HG03039 (cell line): Measurements from ENCODE around the gene LGALS1.
A peak's percentile ranks its signal among the peaks of the same experiment; 100 is the strongest.
"Not testable (repeated sequence)": the region's sequence is repeated elsewhere in the genome, so short reads cannot be mapped to it uniquely, and the experiment has no call there.

Experiments used
- ATAC-seq: cut with Tn5 transposase; IDR thresholded peaks from one replicate; pipeline ENCODE4 v1.9.1; 2021; ENCODE audit warnings: mild to moderate bottlenecking, moderate library complexity; ENCODE audit not compliant: unreplicated experiment

The LGALS1 gene

DNA sequence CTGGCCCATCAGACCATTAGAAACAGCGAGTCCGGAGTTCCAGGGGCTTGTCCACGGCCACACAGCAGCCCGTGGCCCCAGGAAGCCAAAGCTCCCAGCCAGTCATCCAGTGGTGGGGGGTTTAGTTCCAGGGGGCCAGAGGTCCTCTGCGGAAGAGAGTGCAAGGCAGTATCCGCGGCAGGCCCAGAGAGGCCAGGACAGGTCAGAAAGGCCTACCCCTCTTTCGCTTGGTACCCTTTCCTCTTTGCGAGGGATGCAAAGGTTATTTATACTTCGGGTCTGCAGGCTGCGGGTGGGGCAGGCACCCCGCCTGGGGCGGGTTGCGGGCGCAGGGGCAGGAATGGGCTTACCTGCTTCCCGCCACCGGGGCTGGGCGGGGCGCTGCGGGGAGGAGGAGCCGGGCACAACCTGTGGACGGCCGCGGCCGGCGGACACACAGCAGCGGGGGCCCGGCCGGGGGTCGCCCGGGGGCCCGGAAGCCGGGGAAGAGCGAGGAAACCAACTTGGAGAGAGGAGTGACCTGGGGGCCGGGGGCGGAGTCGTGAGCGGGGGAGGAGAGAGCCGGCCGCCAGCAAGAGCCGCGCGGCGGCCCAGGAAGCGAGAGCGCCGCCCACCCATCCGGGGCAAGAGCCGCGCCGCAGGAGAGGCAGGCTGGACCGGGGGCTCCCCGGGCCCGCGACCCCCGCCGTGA is 36.2 kb upstream of the LGALS1 start, which contains the start of gene SH3BP1:
TSS of gene SH3BP1 (plus strand) at position 600 of the 691 bp plus-strand sequence. CDS start 119 bp downstream, outside the sequence.
- no peak for ATAC-seq

DNA sequence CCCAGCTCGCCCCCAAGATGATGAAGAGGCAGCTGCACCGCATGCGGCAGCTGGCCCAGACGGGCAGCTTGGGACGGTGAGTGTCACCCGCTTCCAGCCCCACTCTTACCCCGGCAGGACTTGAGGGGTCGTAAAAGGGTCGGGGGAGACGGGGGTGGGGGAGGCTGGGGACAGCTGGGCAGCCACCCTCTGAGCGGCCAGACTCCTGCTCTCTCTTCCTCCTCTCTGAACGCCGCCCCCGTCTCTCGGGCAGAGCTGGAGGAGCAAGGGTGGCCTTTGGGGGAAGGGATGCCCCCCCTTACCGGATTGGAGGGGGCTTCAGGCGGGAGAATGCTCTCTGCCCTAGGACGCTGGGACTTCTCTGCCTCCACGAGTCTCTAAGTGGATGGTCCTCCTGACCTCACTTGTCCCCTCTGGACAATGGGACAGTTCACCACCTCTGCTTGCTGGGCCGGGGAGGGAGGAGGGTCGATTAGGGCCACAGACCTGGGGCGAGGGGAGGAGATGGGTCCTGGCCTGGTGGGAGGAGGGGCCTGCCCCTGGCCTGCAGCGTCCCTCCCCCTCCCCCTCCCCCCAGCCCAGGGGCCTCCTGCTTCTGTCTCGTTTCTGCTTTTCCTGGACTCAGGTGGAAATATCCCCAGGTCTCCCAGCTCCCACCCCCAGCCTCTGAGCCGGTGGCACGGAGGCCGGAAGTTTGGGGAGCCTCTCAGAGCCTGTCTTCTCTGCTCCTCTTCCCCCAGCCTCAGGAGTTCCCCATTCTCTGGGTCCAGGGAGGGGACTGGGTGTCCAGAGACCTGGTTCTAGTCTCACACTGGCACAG is 35.5 kb upstream of the LGALS1 start:
- no peak for ATAC-seq

DNA sequence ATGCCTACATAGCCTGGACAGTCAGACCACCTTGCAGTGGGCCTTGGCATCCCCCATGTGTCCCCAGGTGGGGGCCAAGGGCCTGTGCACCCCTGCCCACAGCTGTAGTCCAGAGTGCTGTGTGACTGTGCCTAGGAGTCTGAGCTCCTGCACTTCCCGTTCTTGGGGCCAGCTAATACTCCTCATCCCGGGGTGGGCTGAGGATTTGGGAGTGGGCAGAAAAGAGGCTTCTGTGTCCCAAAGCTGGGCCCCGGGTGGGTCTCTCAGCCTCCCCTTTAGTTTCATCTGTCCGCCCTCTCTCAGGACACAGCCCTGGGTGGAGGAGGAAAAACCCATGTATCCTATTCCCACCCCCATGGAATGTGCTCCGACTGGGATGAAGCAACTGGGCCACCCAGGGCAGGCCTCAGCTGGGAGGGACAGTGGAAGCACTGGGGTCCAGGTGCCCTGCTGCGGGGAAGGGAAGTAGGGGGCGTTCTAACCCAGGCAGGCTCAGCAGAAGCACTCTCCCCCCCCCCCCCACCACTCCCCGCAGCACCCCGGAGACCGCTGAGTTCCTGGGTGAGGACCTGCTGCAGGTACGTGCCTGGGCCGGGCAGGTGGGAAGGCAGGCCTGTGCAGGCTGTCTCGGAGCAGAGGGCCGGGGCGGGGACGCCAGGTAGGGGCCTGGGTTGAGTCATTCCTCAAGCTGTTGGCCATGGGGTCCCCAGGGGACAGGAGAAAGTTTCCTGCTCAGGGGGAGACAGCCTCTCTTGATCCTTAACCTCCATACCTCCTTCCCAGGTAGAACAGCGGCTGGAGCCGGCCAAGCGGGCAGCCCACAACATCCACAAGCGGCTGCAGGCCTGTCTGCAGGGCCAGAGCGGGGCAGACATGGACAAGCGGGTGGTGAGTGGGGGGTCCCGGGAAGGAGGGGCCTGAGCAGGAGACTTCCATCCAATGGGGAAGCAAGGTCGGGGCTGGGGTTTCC is 34.6 kb upstream of the LGALS1 start:
- ATAC-seq = no peak

DNA sequence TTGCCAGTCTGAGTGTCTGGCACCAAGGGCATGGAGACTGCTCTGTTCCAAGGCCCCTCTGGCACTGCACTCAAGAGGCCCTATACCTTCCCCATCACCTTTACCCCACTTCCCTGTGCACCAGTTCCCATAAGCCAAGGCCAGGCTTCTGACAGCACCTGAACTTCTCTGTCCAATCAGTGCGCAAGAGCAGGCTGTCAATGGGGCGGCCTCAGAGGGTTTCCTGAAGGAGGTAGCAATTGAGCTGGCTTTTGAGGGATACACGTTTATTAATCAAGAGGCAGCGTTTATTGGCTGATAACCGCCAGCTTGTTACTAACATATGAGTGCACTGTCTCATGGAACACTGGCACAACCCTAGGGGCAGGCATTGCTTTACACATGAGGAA is 33.9 kb upstream of the LGALS1 start:
- no peak for ATAC-seq

DNA sequence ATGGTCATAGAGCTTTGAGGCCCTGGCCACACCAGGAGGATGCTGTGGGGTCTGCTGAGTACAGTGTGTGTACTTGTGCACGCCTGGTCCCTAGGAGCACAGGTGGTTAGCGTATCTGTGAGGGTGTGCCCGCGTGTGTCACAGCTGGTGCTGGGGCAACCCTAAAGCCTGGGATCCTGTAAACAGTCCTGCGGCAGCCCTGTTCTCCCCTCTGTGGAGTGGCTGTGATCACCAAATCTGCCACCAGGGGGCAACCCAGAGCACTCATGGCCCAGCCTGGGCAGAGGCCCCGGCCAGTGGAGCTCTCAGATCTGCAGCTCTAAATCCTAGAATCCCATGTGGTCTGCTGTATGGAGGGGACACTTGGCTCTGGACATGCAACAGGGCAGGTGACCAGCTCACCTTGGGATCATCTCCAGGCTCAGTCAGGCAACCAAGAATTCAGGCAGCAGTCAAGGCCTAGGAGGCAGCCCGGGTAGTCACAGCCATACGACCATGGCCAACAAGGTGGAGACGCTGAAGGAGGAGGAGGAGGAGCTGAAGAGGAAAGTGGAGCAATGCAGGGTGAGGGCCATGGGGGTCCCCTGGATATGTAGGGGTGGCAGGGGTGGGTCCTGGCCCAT is 32.1 kb upstream of the LGALS1 start:
- ATAC-seq = peak; percentile 51

DNA sequence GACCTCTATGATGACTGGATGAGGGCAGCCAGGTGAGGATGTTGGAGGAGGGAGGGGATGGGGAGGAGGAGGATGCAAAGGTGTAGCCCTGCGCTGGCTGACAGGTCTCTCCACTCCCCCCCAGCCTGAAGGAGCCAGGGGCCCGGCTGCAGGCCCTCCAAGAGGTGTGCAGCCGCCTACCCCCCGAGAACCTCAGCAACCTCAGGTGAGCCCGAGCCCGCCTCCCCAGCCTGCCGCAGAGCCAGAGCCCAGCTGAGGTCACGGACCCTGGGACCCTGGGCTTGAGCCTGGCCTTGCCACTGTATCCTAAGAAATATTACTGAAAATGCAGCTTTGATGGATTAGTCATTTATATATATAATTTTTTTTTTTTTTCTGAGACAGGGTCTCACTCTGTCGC is 28.1 kb upstream of the LGALS1 start:
- ATAC-seq = no peak

DNA sequence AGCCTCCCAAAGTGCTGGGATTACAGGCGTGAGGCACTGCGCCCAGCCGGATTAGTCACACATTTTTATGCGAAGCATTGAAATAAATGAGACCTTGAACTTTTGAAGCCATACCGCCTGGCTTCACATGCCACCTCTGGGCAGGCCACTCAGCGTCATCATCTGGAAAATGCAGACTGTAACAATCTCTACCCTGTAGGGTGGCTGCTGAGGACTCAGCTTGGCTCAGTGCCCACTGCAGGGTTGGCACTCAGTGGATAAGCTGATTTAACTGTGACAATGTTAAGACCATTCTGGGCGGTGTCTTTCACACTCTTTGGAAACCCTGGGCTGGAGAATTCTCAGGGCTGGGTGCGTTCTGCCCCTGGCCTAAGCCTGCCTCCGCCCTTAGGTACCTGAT is 27.5 kb upstream of the LGALS1 start:
- ATAC-seq = no peak

DNA sequence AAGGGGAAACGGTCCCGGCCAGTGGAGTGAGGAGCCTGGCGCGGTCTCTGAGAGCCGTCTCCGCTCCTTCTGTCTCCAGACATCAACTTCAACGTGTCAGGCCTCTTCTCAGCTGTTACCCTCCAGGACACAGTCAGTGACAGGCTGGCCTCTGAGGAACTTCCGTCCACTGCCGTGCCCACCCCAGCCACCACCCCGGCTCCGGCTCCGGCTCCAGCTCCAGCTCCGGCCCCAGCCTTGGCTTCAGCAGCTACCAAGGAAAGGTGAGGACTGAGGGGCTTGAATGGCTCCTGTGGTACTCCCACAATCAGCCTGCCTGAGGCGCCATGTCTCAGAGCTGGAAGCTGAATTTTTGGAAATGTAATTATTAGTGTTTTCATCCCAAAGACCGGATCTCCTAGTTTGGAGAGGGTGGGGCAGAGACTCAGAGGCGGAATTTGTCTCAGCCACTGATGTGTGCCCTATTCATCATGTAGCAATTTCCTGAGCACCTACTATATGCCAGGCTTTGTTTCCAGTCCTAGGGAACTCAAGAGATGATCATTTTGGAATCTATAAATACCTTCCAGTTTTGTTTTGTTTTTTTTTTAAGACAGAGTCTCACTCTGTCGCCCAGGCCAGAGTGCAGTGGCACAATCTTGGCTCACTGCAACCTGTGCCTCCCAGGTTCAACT is 24.8 kb upstream of the LGALS1 start:
- no peak for ATAC-seq

DNA sequence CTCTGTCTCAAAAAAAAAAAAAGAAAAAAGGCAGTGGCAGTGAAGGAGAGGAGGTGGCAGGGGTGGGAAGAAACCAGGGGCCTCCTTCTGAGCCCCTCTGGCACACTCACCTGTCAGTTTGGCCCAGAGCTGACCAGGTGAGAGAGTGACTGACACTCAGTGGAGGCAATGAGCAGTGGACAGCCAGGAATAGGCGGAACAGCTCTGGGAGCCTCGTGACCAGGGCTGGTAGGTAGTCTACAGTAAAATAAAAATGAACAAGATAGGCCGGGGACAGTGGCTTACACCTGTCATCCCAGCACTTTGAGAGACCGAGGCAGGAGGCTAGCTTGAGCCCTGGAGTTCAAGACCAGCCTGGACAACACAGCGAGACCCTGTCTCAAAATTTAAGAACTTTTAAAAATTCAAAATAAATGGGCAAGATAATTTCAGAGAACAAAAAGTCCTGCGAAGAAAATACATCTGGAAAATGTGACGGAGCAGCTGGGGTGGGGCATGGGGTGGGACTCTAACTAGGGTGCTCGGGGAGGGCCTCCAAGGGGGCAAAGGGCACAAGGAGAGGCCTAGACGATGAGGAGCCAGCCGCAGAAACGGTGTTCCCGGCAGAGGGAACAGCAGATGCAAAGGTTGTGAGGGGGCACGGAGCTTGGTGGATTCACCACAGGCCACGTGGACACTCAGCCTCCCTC is 20.7 kb upstream of the LGALS1 start:
- no peak for ATAC-seq

DNA sequence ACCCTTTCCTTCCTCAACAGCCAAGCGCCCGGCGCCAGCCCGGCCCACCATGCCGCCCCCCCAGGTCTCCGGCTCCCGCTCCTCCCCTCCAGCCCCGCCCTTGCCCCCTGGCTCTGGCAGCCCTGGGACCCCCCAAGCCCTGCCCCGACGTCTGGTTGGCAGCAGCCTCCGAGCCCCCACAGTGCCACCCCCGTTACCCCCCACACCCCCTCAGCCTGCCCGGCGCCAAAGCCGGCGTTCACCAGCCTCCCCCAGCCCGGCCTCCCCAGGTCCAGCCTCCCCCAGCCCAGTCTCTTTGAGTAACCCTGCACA is 20.2 kb upstream of the LGALS1 start:
- no peak for ATAC-seq

DNA sequence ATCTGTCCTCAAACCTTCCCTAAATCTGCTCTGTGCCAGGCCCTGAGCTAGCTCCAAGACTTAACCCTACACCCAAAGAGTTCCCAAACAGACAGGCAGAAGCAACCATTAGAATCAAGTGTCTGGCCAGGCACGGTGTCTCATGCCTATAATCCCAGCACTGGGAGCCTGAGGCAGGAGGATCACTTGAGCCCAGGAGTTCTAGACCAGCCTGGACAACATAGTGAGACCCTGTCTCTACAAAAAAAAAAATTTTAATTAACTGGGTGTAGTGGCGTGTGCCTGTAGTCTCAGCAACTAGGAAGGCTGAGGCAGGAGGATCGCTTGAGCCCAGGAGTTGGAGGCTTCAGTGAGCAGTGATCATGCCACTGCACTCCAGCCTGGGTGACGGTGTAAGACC is 18.9 kb upstream of the LGALS1 start:
- not testable (repeated sequence) for ATAC-seq

DNA sequence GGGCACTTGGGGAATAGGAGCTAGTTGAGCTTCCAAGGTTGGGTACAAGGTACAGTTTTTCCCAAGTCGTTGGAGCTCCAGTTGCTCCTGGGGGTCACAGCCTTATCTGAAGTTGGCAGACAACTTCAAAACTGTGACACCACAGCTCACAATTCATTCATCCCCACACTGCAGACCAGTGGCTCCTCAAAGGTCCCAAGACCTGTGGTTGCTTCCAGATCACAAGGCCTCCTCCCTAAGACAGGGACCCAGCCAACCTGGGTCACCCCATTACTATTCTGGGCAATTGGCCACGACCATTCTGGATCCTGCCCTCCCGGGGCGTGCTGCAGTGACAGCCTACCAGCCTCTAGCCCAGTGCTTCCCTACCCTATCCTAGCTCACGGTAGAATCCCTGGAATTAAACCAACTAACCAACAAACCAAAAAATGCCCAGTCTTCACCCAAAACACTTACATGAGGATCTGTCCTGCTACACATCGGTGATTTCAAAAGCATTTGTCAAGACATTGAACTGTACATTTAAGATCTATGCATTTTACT is 17.8 kb upstream of the LGALS1 start:
- no peak for ATAC-seq

DNA sequence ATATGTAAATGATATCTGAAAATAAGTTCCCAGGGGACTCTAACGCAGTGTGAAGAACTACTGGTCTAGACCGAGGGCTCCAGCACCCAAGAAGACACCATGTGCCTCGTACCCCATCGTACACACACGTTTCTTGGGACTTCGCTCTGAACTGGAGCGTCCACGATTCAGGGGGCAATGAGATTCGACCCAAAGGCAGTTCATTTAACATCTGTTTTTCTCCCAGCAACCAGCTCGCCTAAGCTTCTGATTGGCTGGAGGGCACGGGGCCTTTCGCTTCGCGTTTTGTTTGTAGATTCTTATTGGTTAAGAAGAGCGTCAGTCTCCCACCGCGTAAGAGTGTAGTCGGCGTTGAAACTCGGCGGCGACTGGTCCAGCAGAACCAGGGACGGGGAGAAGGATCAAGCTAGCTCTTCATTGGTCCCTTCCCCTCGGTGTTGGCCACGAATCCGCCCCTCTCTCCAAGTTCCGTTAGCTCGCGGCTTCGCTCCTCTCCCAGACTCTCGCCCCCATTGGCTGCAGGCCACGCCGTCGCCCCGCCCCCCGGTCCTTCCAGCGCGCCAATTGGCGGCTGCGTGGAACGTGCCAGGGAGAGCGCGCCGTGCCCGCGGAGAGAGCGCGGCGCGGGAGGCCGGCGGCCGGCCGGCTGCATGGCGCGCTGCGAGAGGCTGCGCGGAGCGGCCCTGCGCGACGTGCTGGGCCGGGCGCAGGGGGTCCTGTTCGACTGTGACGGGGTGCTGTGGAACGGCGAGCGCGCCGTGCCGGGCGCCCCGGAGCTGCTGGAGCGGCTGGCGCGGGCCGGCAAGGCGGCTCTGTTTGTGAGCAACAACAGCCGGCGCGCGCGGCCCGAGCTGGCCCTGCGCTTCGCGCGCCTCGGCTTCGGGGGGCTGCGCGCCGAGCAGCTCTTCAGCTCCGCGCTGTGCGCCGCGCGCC is 17.0 kb upstream of the LGALS1 start, which contains the start of gene PDXP:
TSS of gene PDXP (plus strand) at position 591 of the 933 bp plus-strand sequence. CDS start at position 651, 60 bp downstream.
- peak; percentile 86 for ATAC-seq

DNA sequence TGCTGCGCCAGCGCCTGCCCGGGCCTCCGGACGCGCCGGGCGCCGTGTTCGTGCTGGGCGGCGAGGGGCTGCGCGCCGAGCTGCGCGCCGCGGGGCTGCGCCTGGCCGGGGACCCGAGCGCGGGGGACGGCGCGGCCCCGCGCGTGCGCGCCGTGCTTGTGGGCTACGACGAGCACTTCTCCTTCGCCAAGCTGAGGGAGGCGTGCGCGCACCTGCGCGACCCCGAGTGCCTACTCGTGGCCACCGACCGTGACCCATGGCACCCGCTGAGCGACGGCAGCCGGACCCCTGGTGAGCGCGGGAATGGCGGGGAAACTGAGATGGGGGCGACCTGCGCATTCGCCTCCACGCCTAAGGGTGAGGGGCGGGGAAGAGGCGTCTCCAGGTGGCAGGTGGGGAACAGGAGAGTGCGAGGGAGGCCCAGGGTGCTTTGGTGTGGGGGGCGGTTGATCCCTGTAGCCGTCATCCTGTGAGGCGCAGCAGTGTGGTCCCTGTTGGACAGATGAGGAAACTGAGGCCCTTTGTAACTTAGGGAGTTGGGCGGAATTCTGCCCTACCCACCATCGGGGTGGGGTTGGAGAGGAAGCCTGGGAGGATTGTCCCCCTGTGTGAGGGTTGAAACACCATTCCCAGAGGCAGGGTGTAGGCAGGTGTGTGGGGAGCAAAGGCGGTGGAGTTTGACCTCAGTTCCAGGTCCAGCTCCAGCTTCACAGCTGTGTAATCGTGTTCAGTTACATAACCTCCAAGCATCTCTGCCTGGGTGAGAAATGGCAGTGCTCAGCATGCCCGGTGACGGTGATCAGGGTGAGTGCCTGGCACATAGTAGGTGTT is 16.2 kb upstream of the LGALS1 start:
- ATAC-seq = peak; percentile 14

DNA sequence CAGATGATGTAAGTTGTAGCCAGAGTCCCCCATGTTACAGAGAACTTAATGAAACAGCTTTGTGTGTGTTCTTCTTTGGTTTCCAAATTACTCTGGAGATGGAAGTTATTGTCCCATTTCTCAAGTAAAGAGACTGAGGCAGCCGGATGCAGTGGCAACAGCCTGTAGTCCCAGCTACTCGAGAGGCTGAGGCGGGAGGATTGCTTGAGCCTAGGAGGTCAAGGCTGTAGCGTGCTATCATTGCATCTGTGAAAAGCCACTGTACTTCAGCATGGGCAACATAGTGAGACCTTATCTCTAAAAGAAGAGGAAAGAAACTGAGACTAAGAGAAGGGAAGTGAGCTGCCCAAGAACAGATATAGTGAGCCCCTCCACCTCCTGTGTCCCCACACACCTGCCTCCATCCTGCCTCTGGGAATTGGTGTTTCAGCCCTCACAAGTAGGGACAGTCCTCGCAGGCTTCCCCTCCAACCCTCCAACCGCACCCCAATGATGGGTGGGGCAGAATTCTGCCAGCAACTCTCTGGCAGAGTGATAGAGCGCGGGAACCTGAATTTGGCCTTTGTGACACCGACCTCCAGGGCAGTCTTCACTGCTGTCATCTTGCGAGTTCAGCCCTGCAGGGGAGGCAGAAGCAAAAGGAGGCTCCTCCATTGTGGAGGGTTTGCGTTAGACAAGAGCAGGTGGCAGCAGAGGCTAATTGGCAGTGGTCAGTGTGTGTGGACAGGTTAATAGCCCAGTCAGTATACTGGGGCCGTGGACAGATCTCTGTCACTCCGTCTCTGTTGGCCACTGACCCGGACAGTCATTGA is 15.3 kb upstream of the LGALS1 start:
- ATAC-seq = no peak

DNA sequence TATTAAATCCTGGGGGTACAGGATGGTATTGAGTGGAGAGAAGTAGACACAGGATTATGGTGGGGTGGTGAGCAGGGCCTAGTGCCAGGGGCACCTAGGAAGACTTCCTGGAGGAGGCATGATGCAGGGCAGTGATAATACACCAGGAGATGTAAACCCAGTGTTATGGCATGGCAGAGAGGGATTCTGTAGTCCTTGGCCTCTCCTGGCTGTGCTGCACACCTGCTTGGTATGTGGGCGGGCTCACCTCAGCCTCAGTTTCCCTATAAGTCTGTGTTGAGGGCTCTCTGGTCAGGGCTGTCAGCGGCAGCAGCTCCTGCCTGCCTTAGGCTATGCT is 14.8 kb upstream of the LGALS1 start:
- no peak for ATAC-seq
